Omental fat pad (tissue), 4 donors: ENCODE measurements around the gene THRB. TPM values are rescaled to one million over a fixed set of nuclear protein-coding genes. Genes with fewer than 3 reads are reported as not detected.
"Not testable (repeated sequence)": the region's sequence is repeated elsewhere in the genome, so short reads cannot be mapped to it uniquely, and the experiment has no call there.

Source experiments
- ATAC-seq: fragments of 150-250 bp; one replicate; pipeline ENCODE4 v1.9.1; 2016; ENCODE audit warnings: mild to moderate bottlenecking, moderate library complexity; ENCODE audit not compliant: low FRiP score
- DNase-seq: peaks from one replicate; pipeline ENCODE4 v3.0.0-alpha.2; 2019; ENCODE audit warnings: low spot score
- total RNA-seq, 4 donors: library from RNA; depleted of rRNA; stranded (reverse); fragments of >200 nt; gene quantifications; one replicate each; pipeline ENCODE4 v1.1.0, GENCODE V29; 2016
- TF ChIP-seq, protein P1 (sequence below), 3 donors: fragments of 450-650 bp; IDR thresholded peaks; one replicate each; pipeline ENCODE4 v1.5.1; 2016 to 2017; ENCODE audit warnings: antibody characterized with exemption in 3 of 3, mild to moderate bottlenecking in 3 of 3, moderate library complexity in 2 of 3

The THRB gene
- total RNA-seq, 4 donors from 2014 or later, result 18.6 to 28.0 (median 23.9) TPM

DNA sequence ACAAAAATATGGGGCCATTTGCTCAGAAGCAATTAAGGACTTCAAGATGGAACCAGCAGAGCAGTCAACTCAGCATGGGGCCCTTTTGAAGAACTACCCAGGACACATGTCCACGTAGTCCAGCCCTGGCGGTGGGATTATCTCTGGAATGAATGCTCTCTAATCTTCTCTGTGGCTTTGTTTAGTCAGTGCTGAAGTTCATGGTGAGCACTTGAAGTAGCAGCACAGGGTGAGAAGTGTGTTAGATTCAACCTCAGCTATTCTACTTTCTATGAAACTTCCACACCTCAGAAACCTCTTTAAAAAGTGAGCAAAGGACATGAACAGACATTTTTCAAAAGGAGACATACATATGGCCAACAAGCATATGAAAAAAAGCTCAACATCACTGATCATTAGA lies 74.4 kb downstream of the THRB start:
- no peak for ATAC-seq
- DNase-seq, result no peak
- TF ChIP-seq, protein P1, sequence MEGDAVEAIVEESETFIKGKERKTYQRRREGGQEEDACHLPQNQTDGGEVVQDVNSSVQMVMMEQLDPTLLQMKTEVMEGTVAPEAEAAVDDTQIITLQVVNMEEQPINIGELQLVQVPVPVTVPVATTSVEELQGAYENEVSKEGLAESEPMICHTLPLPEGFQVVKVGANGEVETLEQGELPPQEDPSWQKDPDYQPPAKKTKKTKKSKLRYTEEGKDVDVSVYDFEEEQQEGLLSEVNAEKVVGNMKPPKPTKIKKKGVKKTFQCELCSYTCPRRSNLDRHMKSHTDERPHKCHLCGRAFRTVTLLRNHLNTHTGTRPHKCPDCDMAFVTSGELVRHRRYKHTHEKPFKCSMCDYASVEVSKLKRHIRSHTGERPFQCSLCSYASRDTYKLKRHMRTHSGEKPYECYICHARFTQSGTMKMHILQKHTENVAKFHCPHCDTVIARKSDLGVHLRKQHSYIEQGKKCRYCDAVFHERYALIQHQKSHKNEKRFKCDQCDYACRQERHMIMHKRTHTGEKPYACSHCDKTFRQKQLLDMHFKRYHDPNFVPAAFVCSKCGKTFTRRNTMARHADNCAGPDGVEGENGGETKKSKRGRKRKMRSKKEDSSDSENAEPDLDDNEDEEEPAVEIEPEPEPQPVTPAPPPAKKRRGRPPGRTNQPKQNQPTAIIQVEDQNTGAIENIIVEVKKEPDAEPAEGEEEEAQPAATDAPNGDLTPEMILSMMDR (IDR thresholded peaks at IDR 0.05), result no peak

DNA sequence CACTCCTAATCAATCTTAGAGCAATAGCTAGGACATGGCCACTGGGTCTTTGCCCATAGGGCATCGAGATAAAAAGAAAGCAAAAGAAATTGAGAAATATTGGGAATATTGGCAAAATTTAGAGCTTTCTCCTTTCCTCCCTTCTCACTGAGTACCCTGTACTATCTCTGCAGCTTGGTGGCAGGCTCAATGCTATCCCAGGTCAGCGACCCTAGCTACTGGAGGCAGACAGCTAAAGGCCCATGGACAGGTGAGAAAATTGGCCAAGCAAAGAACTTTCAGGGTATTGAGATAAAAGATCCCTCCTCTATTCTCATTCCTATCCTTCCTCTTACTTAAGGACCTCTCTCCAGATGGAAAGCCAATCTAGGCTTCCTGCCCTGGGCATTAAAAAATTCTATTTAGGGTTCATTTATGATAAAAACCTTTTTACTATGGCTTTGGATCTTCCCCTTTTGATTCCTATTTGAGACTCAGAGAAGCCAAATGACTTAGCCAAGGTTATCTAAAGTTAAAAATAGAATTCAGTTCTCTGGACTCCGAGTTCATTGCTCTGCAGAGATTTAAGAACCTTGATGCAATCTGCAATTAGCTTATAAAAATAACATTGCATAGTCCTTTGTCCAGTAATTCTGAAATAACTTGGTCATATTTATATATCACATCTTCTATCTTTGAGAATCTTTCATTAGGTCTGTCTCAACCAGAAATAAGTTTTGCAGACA lies 75.4 kb downstream of the THRB start:
- DNase-seq, result no peak
- no peak for ATAC-seq
- TF ChIP-seq, protein P1 (IDR thresholded peaks at IDR 0.05), result no peak

DNA sequence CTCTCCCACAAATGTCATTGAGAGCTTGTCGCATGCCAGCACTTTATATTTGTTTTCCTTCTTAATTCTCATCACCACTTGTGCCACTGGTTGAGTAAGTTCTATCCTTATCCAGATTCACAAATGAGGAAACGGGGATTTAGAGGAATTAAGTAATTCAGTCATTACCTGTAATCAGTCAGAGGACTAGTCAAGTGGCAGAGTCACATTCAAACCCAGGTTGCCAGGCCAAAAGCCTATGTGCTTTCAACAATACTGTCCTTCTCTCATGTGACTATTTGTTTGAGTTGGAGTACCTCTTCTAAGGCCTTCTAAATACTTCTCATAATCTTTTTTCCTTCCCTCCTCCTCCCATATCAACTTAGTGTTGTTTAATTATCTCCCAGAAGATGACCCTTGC lies 76.9 kb downstream of the THRB start:
- TF ChIP-seq, protein P1 (IDR thresholded peaks at IDR 0.05), result no peak
- no peak for DNase-seq
- ATAC-seq, result no peak

DNA sequence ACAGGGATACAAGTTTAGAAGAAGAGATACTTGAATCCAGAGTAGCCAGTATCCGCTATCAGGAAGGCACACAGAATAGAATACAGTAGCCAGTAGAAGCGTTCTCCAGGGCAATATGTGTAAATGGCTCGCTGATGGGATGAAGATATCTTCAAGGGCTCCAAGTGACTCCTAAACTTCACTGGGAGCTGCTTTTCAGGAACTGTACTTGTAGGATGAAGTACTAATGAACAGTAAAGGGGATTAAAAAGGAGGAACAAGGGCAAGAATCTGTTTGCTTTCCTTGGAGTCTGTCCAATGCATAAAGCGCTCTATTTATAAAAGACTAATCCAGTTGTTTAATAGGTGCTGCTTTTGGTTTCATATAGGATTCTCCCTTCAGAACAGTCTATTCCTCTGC lies 78.4 kb downstream of the THRB start:
- ATAC-seq (no peak), DNase-seq (no peak)
- TF ChIP-seq, protein P1 (IDR thresholded peaks at IDR 0.05), result no peak

DNA sequence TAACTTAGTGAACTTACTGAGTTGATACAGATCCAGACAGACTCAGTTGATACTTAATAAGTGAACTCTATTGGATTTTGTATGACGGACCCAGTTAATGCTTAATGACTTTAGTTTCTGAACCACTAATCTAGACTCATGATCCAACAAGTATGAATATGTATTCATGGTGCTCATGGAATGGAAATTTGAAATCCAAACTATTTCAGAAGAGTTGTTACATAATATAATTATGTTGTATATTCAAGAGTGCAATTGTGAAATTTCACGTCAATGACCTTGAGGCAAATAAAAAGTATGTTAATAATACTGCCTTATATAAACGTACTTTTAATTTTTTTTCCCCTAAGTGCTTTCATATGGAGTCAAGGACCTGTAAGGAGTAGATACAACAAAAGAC lies 78.8 kb downstream of the THRB start:
- DNase-seq (no peak), ATAC-seq (no peak)
- TF ChIP-seq, protein P1 (IDR thresholded peaks at IDR 0.05), result no peak

DNA sequence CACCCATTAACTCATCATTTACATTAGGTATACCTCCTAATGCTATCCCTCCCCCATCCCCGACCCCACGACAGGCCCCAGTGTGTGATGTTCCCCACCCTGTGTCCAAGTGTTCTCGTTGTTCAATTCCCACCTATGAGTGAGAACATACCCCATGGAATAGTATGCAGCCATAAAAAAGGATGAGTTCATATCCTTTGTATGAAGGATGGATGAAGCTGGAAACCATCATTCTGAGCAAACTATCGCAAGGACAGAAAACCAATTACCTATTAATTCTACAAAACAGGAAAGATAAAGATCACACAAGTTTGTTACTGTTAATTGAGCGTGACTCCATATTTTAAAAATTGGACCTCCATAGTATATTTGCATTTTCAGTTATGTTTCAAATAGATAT lies 81.0 kb downstream of the THRB start:
- ATAC-seq, result not testable (repeated sequence)

DNA sequence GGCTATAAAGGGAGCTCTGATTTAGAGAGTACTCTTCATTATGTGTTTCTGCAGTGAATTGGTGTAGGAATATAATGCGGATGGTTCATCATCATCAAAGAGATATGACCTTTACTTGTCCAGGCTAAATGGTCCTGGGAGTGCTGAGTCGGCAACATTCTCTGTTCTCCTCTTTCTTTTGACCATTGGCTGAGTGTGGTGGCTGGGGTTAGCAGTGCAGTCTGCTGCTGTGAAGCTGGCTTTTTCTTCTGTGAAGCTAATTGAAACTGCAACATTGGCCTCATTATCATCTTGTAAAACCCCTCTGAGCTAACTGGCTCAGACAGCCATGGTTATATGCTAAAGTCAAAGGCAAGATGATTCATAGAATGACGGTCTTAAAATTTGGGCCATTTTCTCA lies 83.8 kb downstream of the THRB start:
- TF ChIP-seq, protein P1 (IDR thresholded peaks at IDR 0.05), result no peak
- ATAC-seq, result no peak
- DNase-seq, result no peak

More for the DNA sequence above, 81.0 kb downstream of the THRB start:
- not testable (repeated sequence) for DNase-seq
